GM18907 (cell line): Measurements from ENCODE around the gene TMEM9.
"Not testable (repeated sequence)": the region's sequence is repeated elsewhere in the genome, so short reads cannot be mapped to it uniquely, and the experiment has no call there.

Experiments used
- ATAC-seq: cut with Tn5 transposase; IDR thresholded peaks from one replicate; pipeline ENCODE4 v1.9.1; 2021; ENCODE audit warnings: mild to moderate bottlenecking, moderate library complexity; ENCODE audit not compliant: unreplicated experiment

The TMEM9 gene

GRCh38 chr1:201173736-201174135, 19.5 kb upstream of the TMEM9 start:
- no peak for ATAC-seq

GRCh38 chr1:201172999-201173610, 18.8 kb upstream of the TMEM9 start:
- no peak for ATAC-seq

- no peak for ATAC-seq
Observed at GRCh38 chr1:201172326-201172725, 18.1 kb upstream of the TMEM9 start.

GRCh38 chr1:201171063-201172036, 17.1 kb upstream of the TMEM9 start:
- peak; percentile 47 for ATAC-seq

- ATAC-seq, result peak; percentile 97
Observed at GRCh38 chr1:201170533-201171062, 16.3 kb upstream of the TMEM9 start.

GRCh38 chr1:201169971-201170532, 15.8 kb upstream of the TMEM9 start:
- ATAC-seq, result no peak

GRCh38 chr1:201169203-201169602, 14.9 kb upstream of the TMEM9 start:
- no peak for ATAC-seq

GRCh38 chr1:201167041-201167991, 13.0 kb upstream of the TMEM9 start:
- no peak for ATAC-seq

GRCh38 chr1:201164645-201165044, 10.4 kb upstream of the TMEM9 start:
- no peak for ATAC-seq

GRCh38 chr1:201163707-201164106, 9.4 kb upstream of the TMEM9 start:
- ATAC-seq, result no peak

GRCh38 chr1:201163036-201163435, 8.8 kb upstream of the TMEM9 start:
- ATAC-seq, result not testable (repeated sequence)

- ATAC-seq, result no peak
Observed at GRCh38 chr1:201157949-201158348, 3.7 kb upstream of the TMEM9 start.

GRCh38 chr1:201156819-201157218, 2.5 kb upstream of the TMEM9 start:
- no peak for ATAC-seq

- ATAC-seq, result no peak
Observed at GRCh38 chr1:201156346-201156745, 2.1 kb upstream of the TMEM9 start.

- no peak for ATAC-seq
Observed at GRCh38 chr1:201155354-201155753, 1.1 kb upstream of the TMEM9 start.

GRCh38 chr1:201153474-201154388, 543 bp downstream of the TMEM9 start:
- peak; percentile 75 for ATAC-seq

GRCh38 chr1:201149400-201149799, 4.9 kb downstream of the TMEM9 start:
- ATAC-seq, result no peak

GRCh38 chr1:201147396-201148015, 6.8 kb downstream of the TMEM9 start:
- no peak for ATAC-seq
